ENCODE results near the gene DDX39A. TPM values are rescaled to one million over a fixed set of nuclear protein-coding genes. Genes with fewer than 3 reads are reported as not detected.
A peak's percentile ranks its signal among the peaks of the same experiment; 100 is the strongest.

DDX39A gene
- total RNA-seq, 1 experiment from 2014 or later = 117 TPM

- Histone ChIP-seq H3K27ac (ENCODE audit: low read length) (no peak overlapping the region), H3K4me3 (ENCODE audit: low read depth in 2 of 2, low read length in 2 of 2) (no peak overlapping the region), H3K36me3 (ENCODE audit: control insufficient read depth, insufficient read depth, low read length) (no peaks in the 10 kb centered on the region; the same call in 1 of the 2 replicates), H3K4me1 (ENCODE audit: control insufficient read depth, insufficient read depth, low read length) (no peaks in the 10 kb centered on the region), H3K9me3 (ENCODE audit: control insufficient read depth, insufficient read depth, low read depth, low read length) (no peaks in the 10 kb centered on the region), H3K27me3 (ENCODE audit: control insufficient read depth, insufficient read depth, low read length) (no peaks in the 10 kb centered on the region)
- CTCF ChIA-PET = no interaction called here
- intact Hi-C loops (cut with micrococcal nuclease; ENCODE audit: unreplicated experiment) = no loop called here
- TF ChIP-seq REST (IDR thresholded peaks at IDR 0.05; ENCODE audit: insufficient read depth in 1 of 2, low read depth in 2 of 2, low read length in 1 of 2) (no peak), SIN3A (IDR thresholded peaks at IDR 0.05; ENCODE audit: borderline replicate concordance, insufficient read depth, low read depth, low read length) (no peak), TCF7L2 (IDR thresholded peaks at IDR 0.05; ENCODE audit: low read depth, low read length) (no peak), CTCF (IDR thresholded peaks at IDR 0.05) (no peak), POLR2AphosphoS5 (IDR thresholded peaks at IDR 0.05; ENCODE audit: low read depth, low read length) (no peak)
- no peak for ATAC-seq
- BruUV-seq (replicated peaks) = no TSS peak
- no peak for DNase-seq (ENCODE audit: low read depth, low spot score)
- POLR2A ChIA-PET = no interaction called here
- in situ Hi-C loops (cut with HindIII; ENCODE audit: low pct_unique_long_range_greater_than_20kb, low sequenced_read_pairs) = no loop called here
Measured at GRCh38 chr19:14390548-14390947, 28.6 kb downstream of the DDX39A start.

DNA sequence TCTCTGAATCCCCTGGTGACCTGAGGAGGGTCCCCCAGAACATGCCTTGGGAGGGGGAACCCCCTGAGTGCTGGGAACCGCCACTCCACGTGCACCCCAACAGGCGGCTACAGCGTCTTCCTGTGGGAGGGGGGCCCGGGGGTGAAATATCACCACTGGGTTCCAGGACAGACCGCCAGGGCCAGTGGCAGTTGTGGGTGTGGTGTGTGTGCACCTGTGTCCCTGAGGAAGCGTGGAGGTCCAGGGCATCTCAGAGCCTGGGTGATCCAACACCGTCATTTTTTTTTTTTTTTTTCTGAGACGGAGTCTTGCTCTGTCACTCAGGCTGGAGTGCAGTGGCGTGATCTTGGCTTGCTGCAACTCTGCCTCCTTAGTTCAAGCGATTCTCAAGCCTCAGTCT is 33.6 kb downstream of the DDX39A start:
- H3K27me3 ChIP-seq (ENCODE audit: control insufficient read depth, insufficient read depth, low read length) = no peaks in the 10 kb centered on the region
- ATAC-seq (no peak), DNase-seq (ENCODE audit: low read depth, low spot score) (no peak)
- H3K9me3 ChIP-seq (ENCODE audit: control insufficient read depth, insufficient read depth, low read depth, low read length) = no peaks in the 10 kb centered on the region
- no peaks in the 10 kb centered on the region; the same call in 1 of the 2 replicates for H3K36me3 ChIP-seq (ENCODE audit: control insufficient read depth, insufficient read depth, low read length)
- TF ChIP-seq POLR2AphosphoS5 (IDR thresholded peaks at IDR 0.05; ENCODE audit: low read depth, low read length) = no peak
- TF ChIP-seq CTCF (IDR thresholded peaks at IDR 0.05) = no peak
- no peak for TF ChIP-seq REST (IDR thresholded peaks at IDR 0.05; ENCODE audit: insufficient read depth in 1 of 2, low read depth in 2 of 2, low read length in 1 of 2)
- TF ChIP-seq SIN3A (IDR thresholded peaks at IDR 0.05; ENCODE audit: borderline replicate concordance, insufficient read depth, low read depth, low read length) = no peak
- no peak for TF ChIP-seq TCF7L2 (IDR thresholded peaks at IDR 0.05; ENCODE audit: low read depth, low read length)
- ChIA-PET CTCF (no interaction called here), POLR2A (interaction anchor here (0.6 kb wide), 1 partner anchor 249 kb away, joined by 3 read pairs; the partner anchor contains the start of gene ASF1B)
- in situ Hi-C loops (cut with HindIII; ENCODE audit: low pct_unique_long_range_greater_than_20kb, low sequenced_read_pairs) = no loop called here
- BruUV-seq (replicated peaks) = no TSS peak
- peaks cover 8% of the 10 kb centered on the region for H3K4me1 ChIP-seq (ENCODE audit: control insufficient read depth, insufficient read depth, low read length)
- no peak overlapping the region for H3K4me3 ChIP-seq (ENCODE audit: low read depth in 2 of 2, low read length in 2 of 2)
- H3K27ac ChIP-seq (ENCODE audit: low read length) = peak overlapping the region; percentile 95
- intact Hi-C loops (cut with micrococcal nuclease; ENCODE audit: unreplicated experiment) = no loop called here

Measured in Panc1 (cell line).